ENCODE measurements around the gene ASXL2. TPM values are rescaled to one million over a fixed set of nuclear protein-coding genes. Genes with fewer than 3 reads are reported as not detected.

The ASXL2 gene
- total RNA-seq, 1 experiment from 2014 or later: 32.7 TPM

- no peak overlapping the region for H3K14ac ChIP-seq (ENCODE audit: insufficient read depth, low read length)
- H2BK15ac ChIP-seq (ENCODE audit: low read depth, low read length): no peak overlapping the region
- no peaks in the 10 kb centered on the region for H3K9me3 Mint-ChIP-seq
- H2AFZ ChIP-seq (ENCODE audit: low read length): no peak overlapping the region
- no peak overlapping the region for H3K56ac ChIP-seq (ENCODE audit: insufficient read length, low read depth, low read length)
- H3K79me1 ChIP-seq (ENCODE audit: insufficient read depth, low read depth, low read length, poor library complexity, severe bottlenecking): no peaks in the 10 kb centered on the region
- no peak overlapping the region for H4K8ac ChIP-seq (replicated peaks; ENCODE audit: insufficient read length, low read depth, low read length)
- peaks cover 2% of the 10 kb centered on the region; the same call in 1 of the 2 replicates for H3K79me2 ChIP-seq (ENCODE audit: insufficient read depth, low read length)
- H2BK5ac ChIP-seq (ENCODE audit: insufficient read length, low read length): no peak overlapping the region
- no peak overlapping the region for H2AK5ac ChIP-seq (ENCODE audit: insufficient read length, low read length)
- no peak overlapping the region for H3T11ph ChIP-seq (ENCODE audit: low read length)
- H2BK20ac ChIP-seq (ENCODE audit: low read depth, low read length, poor library complexity, severe bottlenecking): no peak overlapping the region
- no peak overlapping the region for H3K4ac ChIP-seq (ENCODE audit: low read depth, low read length)
- H3K9me3 ChIP-seq (ENCODE audit: control insufficient read depth, low read depth, low read length): no peaks in the 10 kb centered on the region
- H2BK12ac ChIP-seq (ENCODE audit: insufficient read length, low read depth, low read length): no peak overlapping the region
- no peak for DNase-seq
- H3K36me3 Mint-ChIP-seq (ENCODE audit: insufficient read depth in 1 of 3, low read depth in 3 of 3): peaks cover 2 to 14% (median 4%) of the 10 kb centered on the region in 3 experiments; a peak in 4 of 7 replicates
- H3K27ac ChIP-seq (ENCODE audit: insufficient read length, low read depth, low read length): no peak overlapping the region
- H4K91ac ChIP-seq (ENCODE audit: insufficient read length, low read depth, low read length): no peak overlapping the region
- no peaks in the 10 kb centered on the region for H3K27me3 ChIP-seq (ENCODE audit: insufficient read depth, low read length)
- no peak overlapping the region for H3K4me3 Mint-ChIP-seq
- H3K4me2 ChIP-seq (ENCODE audit: insufficient read depth, insufficient read length, low read length): no peak overlapping the region
- no peak overlapping the region for H3K18ac ChIP-seq (ENCODE audit: insufficient read length, low read depth, low read length)
- H3K23me2 ChIP-seq (ENCODE audit: insufficient read length, low read depth, low read length, poor library complexity, severe bottlenecking): no peaks in the 10 kb centered on the region
- H3K23ac ChIP-seq (ENCODE audit: insufficient read length, low read depth, low read length): no peak overlapping the region
- no peak overlapping the region for H3K9ac ChIP-seq (ENCODE audit: extremely low read depth, insufficient read length, low read length)
- no peaks in the 10 kb centered on the region for H3K27me3 Mint-ChIP-seq (ENCODE audit: low read depth)
- no CpG with 5 or more reads among the region's 9 CpGs for WGBS (ENCODE audit: extremely low coverage, insufficient read length, low lambda C conversion rate)
- H4K20me1 ChIP-seq (ENCODE audit: control insufficient read depth, insufficient read depth, insufficient read length): no peaks in the 10 kb centered on the region
- 0 out of 7 replicates have a peak overlapping the region, but pooled peaks of 1 of the 3 experiments have one; percentile 33 for H3K27ac Mint-ChIP-seq
- H3K4me1 Mint-ChIP-seq: peaks cover 22 to 32% of the 10 kb centered on the region in 2 experiments
- H2BK120ac ChIP-seq (ENCODE audit: low read depth, low read length, poor library complexity, severe bottlenecking): no peak overlapping the region
- H3K4me1 ChIP-seq (ENCODE audit: insufficient read depth, low read length): no peaks in the 10 kb centered on the region
- TF ChIP-seq CTCF (conservative IDR thresholded peaks at IDR 0.05): no peak
- no peak overlapping the region for H4K5ac ChIP-seq (ENCODE audit: insufficient read length, low read depth, low read length)
These were observed 56.8 kb downstream of the ASXL2 start for GRCh38 chr2:25821225-25822056.
